NCI-H187 (cell line): Measurements from ENCODE around the gene ADPRHL1.

Experiments
- DNase-seq, 2 experiments: peaks; one replicate each; lab custom pipeline; 2025; lab: John Stamatoyannopoulos, UW

The ADPRHL1 gene

GRCh38 chr13:113452942-113453901, at the start of gene ADPRHL1:
TSS of gene ADPRHL1 (minus strand) at chr13:113453488. CDS start at chr13:113453437, 51 bp downstream.
- DNase-seq, result peak; percentile 74 to 89

- no peak for DNase-seq
Measured at GRCh38 chr13:113502686-113503085, 49.4 kb upstream of the ADPRHL1 start.

DNA sequence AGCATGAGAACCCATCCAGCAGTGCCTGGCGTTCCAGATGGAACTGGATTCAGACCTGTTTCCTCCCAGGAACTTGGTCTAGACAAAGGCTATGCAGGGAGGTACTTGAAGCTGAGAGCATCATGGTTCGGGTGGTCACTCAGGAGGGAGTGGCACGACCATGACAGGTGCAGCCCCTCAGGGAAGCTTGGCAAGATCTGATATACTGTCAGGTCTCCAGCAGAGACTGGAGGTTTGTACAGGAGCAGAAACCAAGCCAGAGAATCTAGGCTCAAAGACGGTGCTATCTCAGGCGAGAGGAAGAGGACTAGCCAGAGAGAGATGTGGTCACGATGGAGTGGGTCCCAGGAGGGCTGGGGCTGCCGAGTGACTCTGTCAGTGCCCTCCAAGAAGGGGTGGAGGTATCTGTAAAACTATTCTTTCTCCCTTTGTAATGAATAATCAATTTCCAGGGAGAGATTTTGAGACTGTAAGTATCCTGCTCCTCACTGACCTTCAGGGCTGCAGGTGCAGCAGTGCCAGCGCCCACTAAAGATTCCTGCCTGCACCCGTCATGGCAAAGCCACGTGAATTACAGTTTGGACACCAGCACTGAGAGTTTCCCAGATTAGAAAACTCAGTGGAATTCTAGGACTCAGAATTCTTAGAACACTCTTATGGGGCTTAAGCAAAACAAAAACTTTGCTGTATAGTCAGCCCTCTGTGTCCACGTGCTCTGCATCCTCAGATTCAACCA, 47.4 kb upstream of the ADPRHL1 start:
- no peak for DNase-seq

GRCh38 chr13:113499936-113500335, 46.6 kb upstream of the ADPRHL1 start:
- no peak for DNase-seq

DNA sequence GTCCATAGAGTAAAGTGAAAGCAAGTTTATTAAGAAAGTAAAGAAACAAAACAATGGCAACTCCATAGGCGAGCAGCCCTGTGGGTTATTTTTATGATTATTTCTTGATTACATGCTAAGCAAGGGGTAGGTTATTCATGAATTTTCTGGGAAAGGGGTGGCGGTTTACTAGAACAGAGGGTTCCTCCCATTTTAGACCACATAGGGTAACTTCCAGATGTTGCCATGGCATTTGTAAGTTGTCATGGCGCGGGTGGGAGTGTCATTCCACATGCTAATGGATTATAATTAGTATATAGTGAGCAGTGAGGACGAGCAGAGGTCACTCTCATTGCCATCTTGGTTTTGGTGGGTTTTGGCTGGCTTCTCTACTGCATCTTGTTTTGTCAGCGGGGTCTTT, 45.6 kb upstream of the ADPRHL1 start:
- no peak for DNase-seq

GRCh38 chr13:113497217-113497616, 43.9 kb upstream of the ADPRHL1 start:
- DNase-seq, result no peak

DNA sequence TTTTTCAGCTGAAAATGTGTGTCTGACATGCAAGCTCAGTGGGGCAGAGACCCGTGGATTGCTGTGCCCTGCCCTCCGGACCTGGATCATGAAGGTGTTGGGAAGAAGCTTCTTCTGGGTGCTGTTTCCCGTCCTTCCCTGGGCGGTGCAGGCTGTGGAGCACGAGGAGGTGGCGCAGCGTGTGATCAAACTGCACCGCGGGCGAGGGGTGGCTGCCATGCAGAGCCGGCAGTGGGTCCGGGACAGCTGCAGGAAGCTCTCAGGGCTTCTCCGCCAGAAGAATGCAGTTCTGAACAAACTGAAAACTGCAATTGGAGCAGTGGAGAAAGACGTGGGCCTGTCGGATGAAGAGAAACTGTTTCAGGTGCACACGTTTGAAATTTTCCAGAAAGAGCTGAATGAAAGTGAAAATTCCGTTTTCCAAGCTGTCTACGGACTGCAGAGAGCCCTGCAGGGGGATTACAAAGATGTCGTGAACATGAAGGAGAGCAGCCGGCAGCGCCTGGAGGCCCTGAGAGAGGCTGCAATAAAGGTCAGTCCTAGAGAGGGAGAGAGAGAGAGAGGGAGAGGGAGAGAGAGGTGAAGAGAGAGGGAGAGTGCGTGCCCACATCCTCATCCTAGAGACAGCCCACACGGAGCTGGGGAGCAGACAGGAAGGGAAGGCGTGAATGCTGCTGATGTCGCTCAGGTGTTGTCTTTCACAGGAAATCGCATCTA, 42.4 kb upstream of the ADPRHL1 start:
- no peak for DNase-seq

- no peak for DNase-seq
Measured at GRCh38 chr13:113493315-113493951, 40.1 kb upstream of the ADPRHL1 start.

- DNase-seq, result no peak
Measured at GRCh38 chr13:113491982-113492381, 38.7 kb upstream of the ADPRHL1 start.

- no peak for DNase-seq
Measured at GRCh38 chr13:113491418-113491883, 38.2 kb upstream of the ADPRHL1 start.

DNA sequence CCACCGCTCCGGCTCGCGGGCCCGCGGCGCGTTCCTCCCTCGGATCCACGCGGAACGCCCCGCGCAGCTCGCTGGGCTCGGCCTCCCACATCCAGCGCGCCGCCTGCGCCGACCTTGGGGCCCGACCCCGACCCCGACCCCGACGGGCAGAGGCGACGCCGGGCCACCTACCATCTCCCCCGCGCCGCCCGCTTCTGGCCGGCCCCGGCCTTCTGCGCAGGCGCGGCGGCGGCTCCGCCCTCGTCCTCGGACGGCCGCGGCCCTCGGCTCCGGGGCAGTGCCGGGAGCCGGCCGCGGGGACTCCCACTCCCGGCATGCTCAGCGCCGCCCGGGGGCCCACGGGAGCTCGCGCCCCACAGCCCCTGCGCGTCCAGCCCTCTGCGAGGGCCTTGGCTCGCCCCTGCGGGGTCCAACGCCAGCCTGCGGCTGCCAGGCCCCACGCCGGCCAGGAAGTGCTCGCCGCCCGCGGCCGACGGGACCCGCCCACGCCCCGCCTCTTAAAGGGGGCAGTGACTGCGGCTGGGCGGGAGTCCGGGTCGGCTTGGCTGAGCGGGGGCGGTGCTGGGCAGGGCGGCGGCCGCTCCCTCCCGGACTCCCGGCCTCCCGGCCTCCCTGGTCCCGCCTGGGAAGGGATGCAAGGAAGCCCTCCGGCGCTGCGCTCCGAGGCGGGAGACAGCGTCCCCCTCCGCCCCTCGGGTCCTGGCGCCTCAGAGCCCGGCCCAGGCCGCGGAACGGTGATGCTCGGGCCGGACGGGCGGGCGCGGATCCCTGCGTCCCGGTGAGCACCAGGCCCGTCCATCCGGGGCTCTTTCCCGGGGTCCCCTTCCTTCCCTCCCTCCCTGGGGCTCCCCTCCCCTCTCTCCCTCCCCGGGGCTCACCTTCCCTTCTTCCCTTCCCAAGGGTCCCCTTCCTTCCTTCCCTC, 37.5 kb upstream of the ADPRHL1 start, which contains the start of gene DCUN1D2:
TSS of gene DCUN1D2 (minus strand) at position 216 of the 922 bp plus-strand sequence. CDS start at position 174, 42 bp downstream.
- DNase-seq, result peak; percentile 92 to 97

DNA sequence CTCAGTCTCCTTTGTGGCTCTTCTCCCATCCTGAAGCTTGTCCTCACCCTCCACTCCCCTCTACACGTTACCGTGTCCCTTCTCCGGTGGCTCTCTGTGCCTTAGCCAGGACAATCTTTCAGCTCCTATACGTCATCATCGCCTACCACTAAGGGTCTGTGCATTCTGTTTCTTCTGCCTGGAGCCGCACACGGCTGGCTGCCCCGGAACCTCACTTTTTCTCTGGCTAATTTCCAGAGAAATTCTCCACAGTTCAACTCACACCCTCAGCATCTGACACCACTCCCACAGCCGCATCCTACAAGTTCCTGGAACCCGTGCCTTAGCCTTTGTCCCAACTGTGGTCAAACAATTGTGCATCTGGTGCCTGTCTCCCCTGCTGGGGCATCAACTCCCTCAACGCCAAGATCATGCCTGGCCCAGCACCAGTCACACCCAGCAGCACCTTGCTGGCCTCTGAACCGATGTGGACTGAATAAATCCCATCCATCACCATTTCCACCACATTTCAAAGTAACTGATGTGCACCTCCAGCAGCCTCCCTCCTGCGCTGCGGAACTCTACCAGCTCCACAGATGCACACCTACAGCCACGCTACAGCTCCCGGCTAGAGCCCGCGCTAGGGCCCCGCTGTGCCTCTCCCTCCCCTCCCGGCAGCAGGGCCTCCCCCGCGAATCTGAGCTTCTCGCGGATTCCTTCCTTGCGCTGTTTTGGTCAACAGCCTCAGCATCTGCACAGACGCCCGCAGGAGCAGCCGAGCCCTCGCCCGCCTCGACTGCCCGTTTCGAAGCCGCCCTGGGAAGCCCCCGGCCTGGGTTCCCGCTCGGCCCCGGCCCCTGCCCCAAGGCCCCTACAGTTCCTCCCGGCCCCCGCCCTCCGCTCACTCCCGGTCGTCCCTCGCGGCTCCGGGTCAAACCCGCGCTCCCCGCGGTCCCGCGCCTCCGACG, 36.5 kb upstream of the ADPRHL1 start:
- DNase-seq, result peak; percentile 15 to 23

- DNase-seq, result no peak
Measured at GRCh38 chr13:113489171-113489548, 35.9 kb upstream of the ADPRHL1 start.

DNA sequence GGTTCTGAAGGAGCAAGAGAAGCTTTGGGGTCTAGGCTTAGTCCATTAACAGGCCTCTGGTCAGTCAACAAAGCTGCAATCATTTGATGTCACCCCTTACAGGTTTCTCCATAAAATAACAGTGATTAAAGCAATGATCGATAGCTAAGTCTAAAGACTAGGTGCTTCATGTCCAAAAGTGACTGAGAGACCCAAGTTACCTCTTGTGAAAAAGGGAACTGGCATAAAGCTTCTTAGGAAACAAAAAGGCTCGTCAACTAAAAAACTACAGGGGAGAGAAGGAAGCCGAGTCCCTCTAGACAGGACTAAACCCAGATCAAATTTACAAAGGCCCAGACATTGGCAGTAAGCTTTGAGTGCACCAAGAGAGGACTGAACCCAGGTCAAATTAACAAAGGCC, 35.0 kb upstream of the ADPRHL1 start:
- no peak for DNase-seq

GRCh38 chr13:113486698-113487097, 33.4 kb upstream of the ADPRHL1 start:
- no peak for DNase-seq

DNA sequence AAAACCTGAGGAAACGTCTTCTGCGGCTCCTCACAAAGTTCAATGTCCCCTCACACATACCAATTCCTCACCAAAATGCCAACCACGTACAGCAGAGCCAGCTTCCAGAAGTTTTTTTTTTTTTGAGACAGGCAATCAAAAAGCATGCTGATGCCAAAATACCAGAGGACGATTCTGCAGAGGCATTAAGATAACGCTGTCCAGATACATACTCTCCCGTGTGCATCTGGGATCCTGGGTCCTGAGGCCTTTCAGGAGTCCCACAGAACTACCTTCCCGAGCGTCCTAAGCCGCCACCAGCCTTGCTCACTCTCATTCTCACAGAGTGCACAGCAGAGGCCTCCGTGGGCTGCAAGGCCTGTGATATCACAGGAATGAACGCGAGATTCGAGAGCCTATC, 32.3 kb upstream of the ADPRHL1 start:
- DNase-seq, result no peak

DNA sequence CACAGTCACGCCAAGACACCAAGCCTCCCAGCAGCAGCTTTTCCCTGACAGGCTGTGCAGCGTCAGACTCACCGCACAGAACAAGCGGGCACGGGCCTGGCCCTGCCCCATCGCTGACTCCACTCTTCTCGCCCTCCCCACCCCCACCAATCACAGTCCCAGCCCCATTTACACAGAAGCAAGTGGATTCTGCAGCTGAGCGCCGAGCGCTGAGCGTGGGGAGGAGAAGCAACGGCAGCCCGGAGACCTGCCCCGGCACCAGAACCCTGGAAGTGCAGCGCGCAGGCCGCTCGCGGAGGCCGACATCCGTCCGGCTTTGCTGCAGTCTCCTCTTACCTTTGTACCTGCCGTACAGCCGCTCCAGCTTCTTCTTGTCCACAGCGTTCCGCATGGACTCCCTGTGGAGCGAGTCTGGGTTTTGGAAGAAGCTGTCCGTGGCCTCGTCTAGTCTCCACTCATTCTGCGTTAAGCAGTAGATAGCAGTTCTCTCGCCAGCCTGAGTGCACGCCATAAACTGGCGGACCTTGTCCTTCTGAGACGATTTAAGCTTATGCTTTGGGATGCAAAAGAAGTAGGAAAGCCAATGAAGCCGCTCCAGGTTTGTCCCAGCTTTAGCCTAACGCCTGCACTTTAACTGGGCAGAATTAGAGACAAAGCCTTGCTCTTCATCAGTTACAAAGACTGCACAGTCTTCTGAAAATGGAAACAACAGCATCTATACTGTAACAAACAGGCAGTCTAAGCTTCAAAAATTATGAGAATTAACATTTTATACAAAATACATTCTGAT, 30.4 kb upstream of the ADPRHL1 start:
- DNase-seq, result no peak

GRCh38 chr13:113483081-113483480, 29.8 kb upstream of the ADPRHL1 start:
- no peak for DNase-seq

GRCh38 chr13:113479179-113479578, 25.9 kb upstream of the ADPRHL1 start:
- no peak for DNase-seq
